HepG2 (cell line): ENCODE results near the gene SLBP. TPM values are rescaled to one million over a fixed set of nuclear protein-coding genes. Genes with fewer than 3 reads are reported as not detected.

Source experiments
- DMAP1 ChIP-seq: IDR thresholded peaks from 2 replicates; pipeline ENCODE4 v1.6.1; 2016
- ERF ChIP-seq: IDR thresholded peaks from 2 replicates; pipeline ENCODE4 v1.6.1; 2018; ENCODE audit warnings: missing biosample characterization, missing genetic modification reagents
- FOXO1 ChIP-seq: sonication (generic); formaldehyde crosslinking; IDR thresholded peaks from 2 replicates; pipeline ENCODE4 v1.4.0; 2020; ENCODE audit warnings: missing genetic modification reagents
- GPN1 ChIP-seq: sonication (generic); formaldehyde crosslinking; IDR thresholded peaks from 2 replicates; pipeline ENCODE4 v1.5.1; 2020; ENCODE audit warnings: missing genetic modification reagents, borderline replicate concordance
- HDAC2 ChIP-seq: sonication (generic); formaldehyde crosslinking; IDR thresholded peaks from 2 replicates; pipeline ENCODE4 v1.4.0; 2020; ENCODE audit warnings: missing genetic modification reagents
- HNRNPH1 ChIP-seq: fragments of 200-400 bp; formaldehyde crosslinking; optimal IDR thresholded peaks from 2 replicates; pipeline ENCODE3; 2017; ENCODE audit warnings: mild to moderate bottlenecking, low read depth, low read length
- RAD21 ChIP-seq: fragments of 450-650 bp; formaldehyde crosslinking; IDR thresholded peaks from 2 replicates; pipeline ENCODE4 v1.5.0; 2020; ENCODE audit warnings: mild to moderate bottlenecking
- RXRA ChIP-seq: sonication (generic); formaldehyde crosslinking; IDR thresholded peaks from 2 replicates; pipeline ENCODE4 v1.5.1; 2020; ENCODE audit warnings: missing genetic modification reagents
- STAT6 ChIP-seq: sonication (generic); formaldehyde crosslinking; IDR thresholded peaks from 2 replicates; pipeline ENCODE4 v1.4.0; 2020; ENCODE audit warnings: missing genetic modification reagents, mild to moderate bottlenecking, borderline replicate concordance
- TAF1 ChIP-seq: sonication (generic); formaldehyde crosslinking; IDR thresholded peaks from 2 replicates; pipeline ENCODE4 v1.4.0; 2020; ENCODE audit warnings: missing genetic modification reagents
- ZFP1 ChIP-seq: IDR thresholded peaks from 2 replicates; pipeline ENCODE4 v1.6.1; 2016
- ZNF232 ChIP-seq: sonication (generic); formaldehyde crosslinking; IDR thresholded peaks from 2 replicates; pipeline ENCODE4 v1.4.0; 2020; ENCODE audit warnings: missing genetic modification reagents, borderline replicate concordance
- ZNF800 ChIP-seq: sonication (generic); formaldehyde crosslinking; IDR thresholded peaks from 2 replicates; pipeline ENCODE4 v1.4.0; 2020; ENCODE audit warnings: missing genetic modification reagents
- polyA plus RNA-seq, 8 experiments: library from polyadenylated mRNA; depleted of rRNA in 3 of 8; stranded (reverse) in 7 of 8; unstranded in 1 of 8; fragments of >200 nt; fragmentation: Illumina TruSeq in 4 of 8; extraction: Trizol in 4 of 8; gene quantifications; 2 replicates each; pipeline versions ENCODE4 v1.2.1 to v1.2.3, GENCODE V29; 2011 to 2016; ENCODE audit warnings: low read depth in 4 of 8, missing spikeins in 1 of 8, mixed read lengths in 1 of 8; ENCODE audit not compliant: insufficient read depth in 1 of 8
- total RNA-seq, 5 experiments: library from RNA; depleted of rRNA; stranded (reverse); fragments of >200 nt; fragmentation: Illumina TruSeq; extraction: Trizol; gene quantifications; 2 replicates each; pipeline ENCODE4 v1.2.3, GENCODE V29; 2016; ENCODE audit warnings: low read depth in 1 of 5
- TF ChIP-seq, protein P1 (sequence below): sonication (generic); formaldehyde crosslinking; IDR thresholded peaks from 2 replicates; pipeline ENCODE4 v1.5.0; 2020; ENCODE audit warnings: mild to moderate bottlenecking, missing genetic modification reagents, moderate library complexity
- TF ChIP-seq, protein P2 (sequence below): sonication (generic); formaldehyde crosslinking; IDR thresholded peaks from 2 replicates; pipeline ENCODE4 v1.5.0; 2020; ENCODE audit warnings: mild to moderate bottlenecking, missing genetic modification reagents, borderline replicate concordance

SLBP gene
- total and polyA plus RNA-seq, 2 of the 13 experiments (the other 11 are each of a cell fraction or from before 2014, with no cell fraction given): 43.9 to 104 TPM

DNA sequence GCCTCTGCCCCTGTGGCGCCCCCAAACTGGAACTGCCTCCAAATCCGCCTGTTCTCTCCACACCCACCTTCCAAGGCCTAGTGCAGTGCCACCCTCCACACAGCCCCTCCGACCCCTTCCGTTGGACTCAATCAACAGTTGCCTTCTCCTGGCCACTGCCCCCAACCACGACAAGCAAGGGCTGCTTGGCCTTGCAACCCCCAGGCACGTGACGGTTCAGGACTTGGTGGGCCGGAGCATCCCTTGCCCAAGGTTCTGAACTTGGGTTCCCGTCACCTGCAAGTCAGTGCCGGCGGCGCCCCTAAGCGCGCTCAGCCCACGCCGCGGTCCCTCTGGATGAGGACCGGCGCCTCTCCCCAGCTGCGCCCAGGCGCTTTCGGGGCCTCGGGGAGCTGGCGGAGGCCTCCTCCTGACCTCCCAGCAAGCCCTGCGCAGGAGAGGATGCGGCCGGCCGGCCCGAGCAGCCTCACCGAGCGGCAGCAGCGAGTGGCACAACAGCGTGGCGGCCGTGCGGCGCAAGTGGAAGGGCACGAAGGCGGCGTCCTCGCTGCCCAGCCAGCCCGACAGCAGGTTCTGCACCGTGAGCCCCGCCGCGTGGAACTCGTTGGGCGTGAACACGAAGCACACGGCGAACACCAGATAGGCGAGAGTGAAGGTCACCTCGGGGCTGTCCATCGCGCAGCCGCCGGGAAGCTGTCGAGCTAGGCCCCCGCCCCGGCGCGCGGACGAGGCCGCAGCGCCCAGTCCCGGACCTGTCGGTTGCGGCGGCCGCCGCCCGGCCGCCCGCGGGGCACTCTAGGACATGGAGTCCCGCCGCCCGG lies 8.3 kb upstream of the SLBP start (continued):
- TF ChIP-seq, protein P1, sequence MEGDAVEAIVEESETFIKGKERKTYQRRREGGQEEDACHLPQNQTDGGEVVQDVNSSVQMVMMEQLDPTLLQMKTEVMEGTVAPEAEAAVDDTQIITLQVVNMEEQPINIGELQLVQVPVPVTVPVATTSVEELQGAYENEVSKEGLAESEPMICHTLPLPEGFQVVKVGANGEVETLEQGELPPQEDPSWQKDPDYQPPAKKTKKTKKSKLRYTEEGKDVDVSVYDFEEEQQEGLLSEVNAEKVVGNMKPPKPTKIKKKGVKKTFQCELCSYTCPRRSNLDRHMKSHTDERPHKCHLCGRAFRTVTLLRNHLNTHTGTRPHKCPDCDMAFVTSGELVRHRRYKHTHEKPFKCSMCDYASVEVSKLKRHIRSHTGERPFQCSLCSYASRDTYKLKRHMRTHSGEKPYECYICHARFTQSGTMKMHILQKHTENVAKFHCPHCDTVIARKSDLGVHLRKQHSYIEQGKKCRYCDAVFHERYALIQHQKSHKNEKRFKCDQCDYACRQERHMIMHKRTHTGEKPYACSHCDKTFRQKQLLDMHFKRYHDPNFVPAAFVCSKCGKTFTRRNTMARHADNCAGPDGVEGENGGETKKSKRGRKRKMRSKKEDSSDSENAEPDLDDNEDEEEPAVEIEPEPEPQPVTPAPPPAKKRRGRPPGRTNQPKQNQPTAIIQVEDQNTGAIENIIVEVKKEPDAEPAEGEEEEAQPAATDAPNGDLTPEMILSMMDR (CRISPR knock-in tag): no peak; the same call in 1 of the 2 replicates
- TF ChIP-seq TAF1 (CRISPR knock-in tag): peak; percentile 59; the same call in 1 of the 2 replicates
- TF ChIP-seq STAT6 (CRISPR knock-in tag): no peak
- TF ChIP-seq HNRNPH1: no peak
- no peak for TF ChIP-seq ZFP1 (CRISPR knock-in tag)
- no peak for TF ChIP-seq GPN1
- TF ChIP-seq FOXO1: 0 out of 2 replicates have a peak, but pooled peaks have one; percentile 29
- TF ChIP-seq RXRA (CRISPR knock-in tag): peak; percentile 24; the same call in 1 of the 2 replicates
- no peak for TF ChIP-seq HDAC2
- TF ChIP-seq ZNF232 (CRISPR knock-in tag): peak; percentile 79; the same call in 1 of the 2 replicates
- TF ChIP-seq, protein P2, sequence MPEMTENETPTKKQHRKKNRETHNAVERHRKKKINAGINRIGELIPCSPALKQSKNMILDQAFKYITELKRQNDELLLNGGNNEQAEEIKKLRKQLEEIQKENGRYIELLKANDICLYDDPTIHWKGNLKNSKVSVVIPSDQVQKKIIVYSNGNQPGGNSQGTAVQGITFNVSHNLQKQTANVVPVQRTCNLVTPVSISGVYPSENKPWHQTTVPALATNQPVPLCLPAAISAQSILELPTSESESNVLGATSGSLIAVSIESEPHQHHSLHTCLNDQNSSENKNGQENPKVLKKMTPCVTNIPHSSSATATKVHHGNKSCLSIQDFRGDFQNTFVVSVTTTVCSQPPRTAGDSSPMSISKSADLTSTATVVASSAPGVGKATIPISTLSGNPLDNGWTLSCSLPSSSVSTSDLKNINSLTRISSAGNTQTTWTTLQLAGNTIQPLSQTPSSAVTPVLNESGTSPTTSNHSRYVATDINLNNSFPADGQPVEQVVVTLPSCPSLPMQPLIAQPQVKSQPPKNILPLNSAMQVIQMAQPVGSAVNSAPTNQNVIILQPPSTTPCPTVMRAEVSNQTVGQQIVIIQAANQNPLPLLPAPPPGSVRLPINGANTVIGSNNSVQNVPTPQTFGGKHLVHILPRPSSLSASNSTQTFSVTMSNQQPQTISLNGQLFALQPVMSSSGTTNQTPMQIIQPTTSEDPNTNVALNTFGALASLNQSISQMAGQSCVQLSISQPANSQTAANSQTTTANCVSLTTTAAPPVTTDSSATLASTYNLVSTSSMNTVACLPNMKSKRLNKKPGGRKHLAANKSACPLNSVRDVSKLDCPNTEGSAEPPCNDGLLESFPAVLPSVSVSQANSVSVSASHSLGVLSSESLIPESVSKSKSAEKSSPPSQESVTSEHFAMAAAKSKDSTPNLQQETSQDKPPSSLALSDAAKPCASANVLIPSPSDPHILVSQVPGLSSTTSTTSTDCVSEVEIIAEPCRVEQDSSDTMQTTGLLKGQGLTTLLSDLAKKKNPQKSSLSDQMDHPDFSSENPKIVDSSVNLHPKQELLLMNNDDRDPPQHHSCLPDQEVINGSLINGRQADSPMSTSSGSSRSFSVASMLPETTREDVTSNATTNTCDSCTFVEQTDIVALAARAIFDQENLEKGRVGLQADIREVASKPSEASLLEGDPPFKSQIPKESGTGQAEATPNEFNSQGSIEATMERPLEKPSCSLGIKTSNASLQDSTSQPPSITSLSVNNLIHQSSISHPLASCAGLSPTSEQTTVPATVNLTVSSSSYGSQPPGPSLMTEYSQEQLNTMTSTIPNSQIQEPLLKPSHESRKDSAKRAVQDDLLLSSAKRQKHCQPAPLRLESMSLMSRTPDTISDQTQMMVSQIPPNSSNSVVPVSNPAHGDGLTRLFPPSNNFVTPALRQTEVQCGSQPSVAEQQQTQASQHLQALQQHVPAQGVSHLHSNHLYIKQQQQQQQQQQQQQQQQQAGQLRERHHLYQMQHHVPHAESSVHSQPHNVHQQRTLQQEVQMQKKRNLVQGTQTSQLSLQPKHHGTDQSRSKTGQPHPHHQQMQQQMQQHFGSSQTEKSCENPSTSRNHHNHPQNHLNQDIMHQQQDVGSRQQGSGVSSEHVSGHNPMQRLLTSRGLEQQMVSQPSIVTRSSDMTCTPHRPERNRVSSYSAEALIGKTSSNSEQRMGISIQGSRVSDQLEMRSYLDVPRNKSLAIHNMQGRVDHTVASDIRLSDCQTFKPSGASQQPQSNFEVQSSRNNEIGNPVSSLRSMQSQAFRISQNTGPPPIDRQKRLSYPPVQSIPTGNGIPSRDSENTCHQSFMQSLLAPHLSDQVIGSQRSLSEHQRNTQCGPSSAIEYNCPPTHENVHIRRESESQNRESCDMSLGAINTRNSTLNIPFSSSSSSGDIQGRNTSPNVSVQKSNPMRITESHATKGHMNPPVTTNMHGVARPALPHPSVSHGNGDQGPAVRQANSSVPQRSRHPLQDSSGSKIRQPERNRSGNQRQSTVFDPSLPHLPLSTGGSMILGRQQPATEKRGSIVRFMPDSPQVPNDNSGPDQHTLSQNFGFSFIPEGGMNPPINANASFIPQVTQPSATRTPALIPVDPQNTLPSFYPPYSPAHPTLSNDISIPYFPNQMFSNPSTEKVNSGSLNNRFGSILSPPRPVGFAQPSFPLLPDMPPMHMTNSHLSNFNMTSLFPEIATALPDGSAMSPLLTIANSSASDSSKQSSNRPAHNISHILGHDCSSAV (CRISPR knock-in tag): no peak
- TF ChIP-seq ZNF800 (CRISPR knock-in tag): peak; percentile 89
- TF ChIP-seq ERF (CRISPR knock-in tag): no peak
- peak; percentile 77 for TF ChIP-seq DMAP1 (CRISPR knock-in tag)
- TF ChIP-seq RAD21: peak; percentile 12; the same call in 1 of the 2 replicates
